ENCODE results near the gene ZFYVE28. TPM values are rescaled to one million over a fixed set of nuclear protein-coding genes. Genes with fewer than 3 reads are reported as not detected.

Gene ZFYVE28
- total RNA-seq, 4 donors from 2014 or later: 20.6 to 153 (median 63.2) TPM

- Histone ChIP-seq H3K9me3 (no peaks in the 10 kb centered on the region), H3K36me3 (no peaks in the 10 kb centered on the region), H3K27ac (no peak overlapping the region), H3K4me3 (no peak overlapping the region), H3K27me3 (no peaks in the 10 kb centered on the region), H3K4me1 (peaks cover 0 to 5% (median under 1%) of the 10 kb centered on the region in 4 donors)
- DNase-seq: peak in 2 of 3 donors; percentile 30 to 33
- TF ChIP-seq CTCF (IDR thresholded peaks at IDR 0.05): no peak
- no peak for TF ChIP-seq POLR2A (IDR thresholded peaks at IDR 0.05)
These were observed 133.4 kb downstream of the ZFYVE28 start for GRCh38 chr4:2284934-2285612.

- no peak overlapping the region for H3K4me3 ChIP-seq
- DNase-seq: peak in 2 of 3 donors; percentile 25 to 40
- H3K27ac ChIP-seq: no peak overlapping the region
- H3K9me3 ChIP-seq: no peaks in the 10 kb centered on the region
- peaks cover 0 to 4% (median 0%) of the 10 kb centered on the region in 4 donors for H3K4me1 ChIP-seq
- no peaks in the 10 kb centered on the region for H3K27me3 ChIP-seq
- no peak for TF ChIP-seq CTCF (IDR thresholded peaks at IDR 0.05)
- TF ChIP-seq POLR2A (IDR thresholded peaks at IDR 0.05): no peak
- H3K36me3 ChIP-seq: no peaks in the 10 kb centered on the region
These were observed 134.1 kb downstream of the ZFYVE28 start for GRCh38 chr4:2284161-2284933.

GRCh38 chr4:2283199-2283711 lies 135.2 kb downstream of the ZFYVE28 start:
- Histone ChIP-seq H3K27me3 (no peaks in the 10 kb centered on the region), H3K4me1 (peaks cover 0 to 4% (median 0%) of the 10 kb centered on the region in 4 donors), H3K36me3 (no peaks in the 10 kb centered on the region), H3K9me3 (no peaks in the 10 kb centered on the region), H3K27ac (no peak overlapping the region), H3K4me3 (no peak overlapping the region)
- no peak for DNase-seq
- TF ChIP-seq POLR2A (IDR thresholded peaks at IDR 0.05) (no peak), CTCF (IDR thresholded peaks at IDR 0.05) (no peak)

GRCh38 chr4:2281575-2282343 lies 136.7 kb downstream of the ZFYVE28 start:
- peak in 2 of 3 donors; percentile 88 to 93 for DNase-seq
- H3K27me3 ChIP-seq: no peaks in the 10 kb centered on the region
- H3K4me3 ChIP-seq: no peak overlapping the region
- H3K27ac ChIP-seq: peak overlapping the region in 3 of 4 donors; percentile 69 to 74 (median 70)
- TF ChIP-seq POLR2A (IDR thresholded peaks at IDR 0.05): no peak
- TF ChIP-seq CTCF (IDR thresholded peaks at IDR 0.05): peak in 2 of 6 experiments; percentile 15 to 33
- no peaks in the 10 kb centered on the region for H3K36me3 ChIP-seq
- peaks cover 0 to 4% (median 0%) of the 10 kb centered on the region in 4 donors for H3K4me1 ChIP-seq
- no peaks in the 10 kb centered on the region for H3K9me3 ChIP-seq

- H3K27me3 ChIP-seq: no peaks in the 10 kb centered on the region
- no peak for DNase-seq
- no peak for TF ChIP-seq POLR2A (IDR thresholded peaks at IDR 0.05)
- peak in 3 of 6 experiments; percentile 25 to 43 (median 40) for TF ChIP-seq CTCF (IDR thresholded peaks at IDR 0.05)
- peak overlapping the region in 2 of 4 donors; percentile 69 to 70 for H3K27ac ChIP-seq
- H3K4me1 ChIP-seq: peaks cover 0 to 4% (median 0%) of the 10 kb centered on the region in 4 donors
- H3K36me3 ChIP-seq: no peaks in the 10 kb centered on the region
- no peaks in the 10 kb centered on the region for H3K9me3 ChIP-seq
- H3K4me3 ChIP-seq: no peak overlapping the region
These were observed 137.7 kb downstream of the ZFYVE28 start for GRCh38 chr4:2280531-2281300.

All from Peyer's patch (tissue), 4 donors.